HUES6 (cell line): ENCODE data around the gene NDUFB7.
"Not testable (repeated sequence)": the region's sequence is repeated elsewhere in the genome, so short reads cannot be mapped to it uniquely, and the experiment has no call there.

Experiments used
- H3K27ac ChIP-seq: 2 replicates; pipeline ENCODE4 v1.7.0; 2013; ENCODE audit warnings: low read depth, mild to moderate bottlenecking, low read length, inconsistent platforms
- H3K27me3 ChIP-seq: 2 replicates; pipeline ENCODE4 v1.6.1; 2013; ENCODE audit warnings: low read length; ENCODE audit not compliant: control insufficient read depth, insufficient read depth
- H3K36me3 ChIP-seq: 2 replicates; pipeline ENCODE4 v1.6.1; 2013; ENCODE audit warnings: low read length; ENCODE audit not compliant: control insufficient read depth, insufficient read depth
- H3K4me1 ChIP-seq: 2 replicates; pipeline ENCODE4 v1.6.1; 2013; ENCODE audit warnings: low read length; ENCODE audit not compliant: control insufficient read depth, insufficient read depth
- H3K4me3 ChIP-seq: 2 replicates; pipeline ENCODE4 v1.5.1; 2013; ENCODE audit warnings: low read depth, low read length
- H3K9ac ChIP-seq: one replicate; pipeline ENCODE4 v1.6.1; 2013; ENCODE audit warnings: mild to moderate bottlenecking, low read length
- H3K9me3 ChIP-seq: 2 replicates; pipeline ENCODE4 v1.6.1; 2013; ENCODE audit warnings: low read depth, low read length; ENCODE audit not compliant: control insufficient read depth, insufficient read depth

NDUFB7 gene

DNA sequence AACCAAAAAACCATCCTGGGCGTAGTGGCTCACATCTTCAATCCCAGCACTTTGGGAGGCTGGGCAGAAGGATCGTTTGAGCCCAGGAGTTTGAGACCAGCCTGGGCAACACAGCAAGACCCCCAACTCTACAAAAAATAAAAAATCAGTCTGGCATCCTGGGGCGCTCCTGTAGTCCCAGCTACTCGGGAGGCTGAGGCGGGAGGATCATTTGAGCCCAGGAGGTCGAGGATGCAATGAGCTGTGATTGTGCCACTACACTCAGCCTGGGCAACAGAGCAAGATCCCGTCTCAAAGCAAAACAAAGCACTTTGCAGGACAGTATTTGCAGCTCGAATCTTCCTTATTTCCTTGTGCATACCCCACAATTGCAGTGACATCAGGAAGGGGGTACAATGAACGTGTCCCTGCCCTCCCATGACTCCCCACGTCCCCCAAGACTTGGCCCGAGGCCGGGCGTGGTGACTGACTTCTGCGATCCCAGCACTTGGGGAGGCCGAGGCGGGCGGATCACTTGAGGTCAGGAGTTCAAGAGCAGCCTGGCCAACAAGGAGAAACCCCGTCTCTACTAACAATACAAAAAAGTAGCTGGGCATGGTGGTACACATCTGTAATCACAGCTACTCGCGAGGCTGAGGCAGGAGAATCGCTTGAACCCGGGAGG, 870 bp downstream of the NDUFB7 start:
- Histone ChIP-seq H3K36me3 (peaks cover 17% of the 10 kb centered on the region), H3K9me3 (no peaks in the 10 kb centered on the region), H3K9ac (peak overlapping the region; percentile 82), H3K27me3 (no peaks in the 10 kb centered on the region), H3K27ac (no peak overlapping the region), H3K4me3 (peak overlapping the region; percentile 86), H3K4me1 (peaks cover 2% of the 10 kb centered on the region; the same call in 1 of the 2 replicates)

DNA sequence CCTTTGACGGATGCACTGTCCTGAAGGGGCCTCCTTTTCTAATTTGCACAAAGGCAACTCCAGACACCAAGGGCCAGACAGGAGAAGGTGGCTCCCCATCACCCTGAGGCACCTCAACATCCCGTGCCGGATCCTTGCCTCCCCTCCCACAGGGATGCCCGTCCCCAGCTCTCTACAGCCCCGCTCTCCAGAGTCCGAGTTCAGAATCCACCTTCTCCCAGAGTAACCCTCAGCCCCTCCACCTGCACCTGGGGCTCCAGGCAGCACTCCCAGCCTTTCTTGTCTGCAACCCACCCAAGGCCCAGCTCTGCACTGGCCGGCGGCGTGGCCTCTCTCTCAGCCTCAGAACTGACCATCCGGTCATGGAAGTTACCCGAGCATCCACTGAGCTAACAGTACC, 4.8 kb downstream of the NDUFB7 start:
- H3K4me3 ChIP-seq, result no peak overlapping the region
- H3K36me3 ChIP-seq, result peaks cover 28% of the 10 kb centered on the region
- no peaks in the 10 kb centered on the region for H3K27me3 ChIP-seq
- no peak overlapping the region for H3K9ac ChIP-seq
- H3K27ac ChIP-seq, result no peak overlapping the region
- H3K9me3 ChIP-seq, result no peaks in the 10 kb centered on the region
- H3K4me1 ChIP-seq, result peaks cover 24% of the 10 kb centered on the region

DNA sequence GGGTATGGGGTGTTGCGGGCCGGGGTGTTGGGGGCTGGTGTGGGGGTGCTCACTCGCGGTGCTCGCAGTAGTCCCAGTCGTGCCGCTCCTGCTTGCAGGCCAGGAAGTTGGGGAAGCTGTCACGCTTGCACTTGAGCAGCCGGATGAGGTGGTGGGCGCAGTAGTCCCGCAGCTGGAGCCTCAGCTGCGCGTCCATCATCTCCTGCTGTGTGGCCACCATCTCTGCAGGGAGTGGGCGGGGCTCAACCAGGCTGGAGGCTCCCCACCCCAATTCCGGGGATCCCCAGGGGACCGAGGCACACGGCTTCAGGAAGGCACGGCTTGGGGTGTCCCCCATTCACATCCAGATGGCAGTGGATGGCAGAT, 5.2 kb downstream of the NDUFB7 start:
- Histone ChIP-seq H3K27me3 (no peaks in the 10 kb centered on the region), H3K36me3 (peaks cover 28% of the 10 kb centered on the region), H3K27ac (no peak overlapping the region), H3K9me3 (no peaks in the 10 kb centered on the region), H3K4me1 (peaks cover 27% of the 10 kb centered on the region), H3K9ac (no peak overlapping the region), H3K4me3 (no peak overlapping the region)

DNA sequence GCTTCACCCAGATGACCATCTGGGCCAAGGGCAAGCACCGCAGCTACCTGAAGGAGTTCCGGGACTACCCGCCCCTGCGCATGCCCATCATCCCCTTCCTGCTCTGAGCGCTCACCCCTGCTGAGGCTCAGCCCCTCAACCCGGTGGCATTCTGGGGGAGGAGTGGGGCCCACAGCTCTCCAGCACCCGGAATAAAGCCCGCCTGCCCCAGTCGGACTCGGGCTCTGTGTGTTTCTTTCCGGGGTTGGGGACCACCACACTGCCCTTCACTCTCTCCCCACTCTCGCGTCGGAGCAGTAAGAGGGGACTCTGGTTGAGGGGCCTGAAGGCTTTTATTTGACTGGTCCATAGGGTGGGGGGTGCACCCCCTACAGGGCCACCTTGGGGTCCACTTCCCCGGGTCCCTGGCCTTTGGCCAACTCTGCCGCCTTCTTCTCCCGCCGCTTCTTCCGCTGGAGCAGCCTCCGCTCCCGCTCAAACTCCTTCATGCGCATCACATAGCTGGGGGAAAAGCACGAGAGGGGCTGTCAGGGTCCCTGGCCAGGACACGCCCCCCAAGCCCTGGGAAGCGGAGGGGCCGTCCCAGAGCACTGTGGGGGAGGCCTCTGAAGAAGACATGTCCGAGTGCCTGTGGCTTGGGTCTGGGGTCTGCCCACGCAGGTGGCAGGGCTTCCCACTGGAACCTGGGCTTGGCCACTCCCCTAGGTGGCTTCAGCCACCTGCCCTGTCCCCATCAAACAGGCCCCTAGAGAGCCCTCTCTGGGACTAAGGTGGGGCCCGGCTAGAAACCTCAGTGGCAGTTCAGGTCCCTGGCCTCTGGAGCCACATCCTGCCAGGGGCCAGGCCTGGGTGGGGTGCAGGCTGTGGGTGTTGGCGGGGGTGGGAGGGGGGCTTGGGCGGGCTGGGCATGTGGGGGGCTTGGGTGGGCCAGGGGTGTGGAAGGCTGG, 5.8 kb downstream of the NDUFB7 start:
- Histone ChIP-seq H3K36me3 (peaks cover 28% of the 10 kb centered on the region), H3K9ac (no peak overlapping the region), H3K27ac (no peak overlapping the region), H3K27me3 (no peaks in the 10 kb centered on the region), H3K4me3 (no peak overlapping the region), H3K9me3 (no peaks in the 10 kb centered on the region), H3K4me1 (peaks cover 34% of the 10 kb centered on the region)

DNA sequence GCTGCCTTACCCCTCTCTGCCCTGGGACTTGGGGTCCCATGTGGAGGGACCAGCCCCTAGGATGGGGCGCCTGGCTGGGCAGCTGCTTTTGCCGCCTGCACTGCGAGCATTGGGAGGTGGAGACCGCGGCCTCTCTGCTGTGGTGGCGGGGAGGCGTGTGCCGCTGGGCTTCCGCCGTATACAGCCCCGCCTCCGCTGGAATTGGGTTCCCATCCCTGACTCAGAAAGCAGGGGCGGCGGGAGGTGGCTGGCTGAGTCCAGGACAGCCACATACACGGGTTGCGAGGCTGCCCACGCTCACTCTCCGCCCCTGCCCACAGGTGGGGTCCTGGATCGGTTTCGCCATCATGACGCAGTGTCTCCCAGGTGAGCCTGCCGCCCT, 6.6 kb downstream of the NDUFB7 start:
- no peaks in the 10 kb centered on the region for H3K9me3 ChIP-seq
- no peaks in the 10 kb centered on the region for H3K27me3 ChIP-seq
- H3K36me3 ChIP-seq, result peaks cover 28% of the 10 kb centered on the region
- H3K27ac ChIP-seq, result no peak overlapping the region
- H3K4me3 ChIP-seq, result no peak overlapping the region
- no peak overlapping the region for H3K9ac ChIP-seq
- H3K4me1 ChIP-seq, result peaks cover 41% of the 10 kb centered on the region

DNA sequence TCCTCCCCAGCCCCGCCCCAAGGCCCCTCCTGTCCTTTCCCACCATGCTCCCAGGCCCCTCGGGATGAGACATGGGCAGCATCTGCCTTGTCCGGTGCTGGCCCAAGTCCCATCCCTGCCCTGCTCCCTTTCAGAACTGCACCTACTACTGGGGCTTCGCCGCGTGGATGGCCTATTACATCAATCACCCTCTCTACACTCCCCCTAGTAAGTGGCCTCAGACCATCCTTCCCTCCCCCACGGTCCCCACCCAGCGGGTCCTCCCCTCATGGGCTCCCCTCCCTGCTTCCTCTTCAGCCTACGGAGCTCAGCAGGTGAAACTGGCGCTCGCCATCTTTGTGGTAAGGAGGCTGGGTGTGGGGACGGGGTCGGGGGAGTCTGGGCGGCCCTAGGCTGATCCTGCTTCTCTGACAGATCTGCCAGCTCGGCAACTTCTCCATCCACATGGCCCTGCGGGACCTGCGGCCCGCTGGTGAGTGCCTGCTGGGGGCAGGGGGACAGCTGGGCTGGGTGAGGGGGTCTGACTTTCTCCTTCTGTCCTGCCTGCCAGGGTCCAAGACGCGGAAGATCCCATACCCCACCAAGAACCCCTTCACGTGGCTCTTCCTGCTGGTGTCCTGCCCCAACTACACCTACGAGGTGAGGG, 7.1 kb downstream of the NDUFB7 start:
- peaks cover 47% of the 10 kb centered on the region for H3K4me1 ChIP-seq
- H3K9me3 ChIP-seq, H3K4me3 ChIP-seq, H3K27ac ChIP-seq, H3K27me3 ChIP-seq, H3K9ac ChIP-seq: not testable (repeated sequence)
- peaks cover 28% of the 10 kb centered on the region for H3K36me3 ChIP-seq

DNA sequence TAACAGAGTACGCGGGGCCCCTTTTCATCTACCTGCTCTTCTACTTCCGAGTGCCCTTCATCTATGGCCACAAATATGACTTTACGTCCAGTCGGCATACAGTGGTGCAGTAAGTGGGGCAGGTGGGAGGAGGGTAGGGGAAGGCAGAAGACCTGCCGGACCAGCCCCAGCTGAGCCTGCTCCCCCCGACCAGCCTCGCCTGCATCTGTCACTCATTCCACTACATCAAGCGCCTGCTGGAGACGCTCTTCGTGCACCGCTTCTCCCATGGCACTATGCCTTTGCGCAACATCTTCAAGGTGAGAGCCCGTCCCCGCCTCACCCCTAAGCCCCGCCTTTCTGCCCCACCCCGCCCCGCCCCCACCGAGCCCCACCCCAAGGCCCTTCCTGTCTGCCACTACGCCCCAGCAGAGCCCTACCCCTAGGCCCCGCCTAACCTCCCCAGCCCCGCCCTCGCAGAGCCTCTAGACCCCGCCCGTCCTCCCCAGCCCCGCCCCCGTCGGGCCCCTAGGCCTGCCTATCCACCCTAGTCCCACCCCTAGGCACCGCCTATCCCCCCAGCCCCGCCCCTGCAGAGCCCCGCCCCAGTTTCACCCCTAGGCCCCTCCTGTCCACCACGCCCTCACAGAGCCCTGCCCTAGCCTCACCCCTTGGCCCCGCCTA, 7.7 kb downstream of the NDUFB7 start:
- no peak overlapping the region for H3K4me3 ChIP-seq
- H3K9me3 ChIP-seq, result no peaks in the 10 kb centered on the region
- H3K4me1 ChIP-seq, result peaks cover 48% of the 10 kb centered on the region
- H3K27ac ChIP-seq, result no peak overlapping the region
- no peak overlapping the region for H3K9ac ChIP-seq
- H3K27me3 ChIP-seq, result no peaks in the 10 kb centered on the region
- H3K36me3 ChIP-seq, result peaks cover 28% of the 10 kb centered on the region

DNA sequence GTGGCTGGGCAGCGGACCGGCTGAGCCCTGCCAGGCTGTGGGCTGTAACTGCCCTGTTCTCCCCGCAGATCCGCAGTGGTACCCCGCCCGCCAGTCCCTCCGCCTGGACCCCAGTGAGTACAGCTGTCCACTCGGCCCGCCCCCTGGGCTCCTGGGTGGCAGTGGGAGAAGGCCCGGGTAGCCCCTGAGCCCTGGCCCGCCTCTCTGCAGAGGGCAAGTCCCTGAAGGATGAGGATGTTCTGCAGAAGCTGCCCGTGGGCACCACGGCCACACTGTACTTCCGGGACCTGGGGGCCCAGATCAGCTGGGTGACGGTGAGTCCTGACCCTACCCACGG, 8.3 kb downstream of the NDUFB7 start:
- Histone ChIP-seq H3K27me3 (no peaks in the 10 kb centered on the region), H3K9me3 (no peaks in the 10 kb centered on the region), H3K4me3 (no peak overlapping the region), H3K36me3 (peaks cover 28% of the 10 kb centered on the region), H3K4me1 (peaks cover 54% of the 10 kb centered on the region), H3K27ac (no peak overlapping the region), H3K9ac (no peak overlapping the region)

DNA sequence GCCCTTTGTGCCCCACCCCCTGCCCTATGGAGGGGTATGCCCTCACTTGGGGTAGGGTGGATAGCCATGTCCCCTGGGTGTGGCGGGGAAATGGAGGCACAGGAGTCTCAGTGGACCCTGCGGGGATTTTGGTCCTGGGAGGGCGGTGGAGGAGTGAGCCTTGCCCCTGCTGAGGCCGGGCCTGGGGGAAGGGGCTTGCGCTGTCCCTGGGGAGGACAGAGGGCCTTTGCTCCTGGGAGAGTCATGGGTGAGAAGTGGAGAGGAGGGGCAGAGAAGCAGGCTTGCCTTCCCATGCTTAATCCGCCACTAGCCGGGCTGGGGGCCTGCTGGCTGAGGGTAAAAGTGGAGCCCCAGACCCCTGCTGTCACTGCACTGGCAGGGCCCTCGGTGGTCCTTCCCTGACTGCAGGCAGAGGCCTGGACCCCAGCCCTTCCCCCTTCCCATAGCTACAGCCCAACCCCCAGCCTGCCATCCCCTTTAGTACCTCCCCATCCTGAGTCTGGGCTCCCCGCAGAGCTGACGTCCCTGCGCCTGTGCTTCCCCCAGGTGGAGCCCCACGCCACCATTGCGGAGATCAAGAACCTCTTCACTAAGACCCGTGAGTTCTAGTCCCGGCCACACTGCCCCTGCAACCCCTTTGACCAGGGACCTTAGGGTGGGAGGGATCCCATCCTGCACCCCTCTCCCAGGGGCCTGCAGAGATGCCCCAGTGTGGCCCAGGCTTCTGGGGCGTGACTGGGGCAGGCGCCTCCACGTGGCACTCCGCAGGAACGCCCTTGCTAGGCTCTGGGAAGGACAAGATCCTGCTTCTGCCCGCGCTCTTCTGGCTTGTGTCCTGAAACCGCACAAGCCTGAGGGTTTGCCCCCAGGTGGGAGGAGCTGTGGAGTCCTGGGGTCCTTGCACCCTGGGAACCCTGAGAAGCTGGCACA, 8.9 kb downstream of the NDUFB7 start:
- Histone ChIP-seq H3K27me3 (no peaks in the 10 kb centered on the region), H3K9me3 (no peaks in the 10 kb centered on the region), H3K4me3 (no peak overlapping the region), H3K9ac (peak overlapping the region; percentile 42), H3K36me3 (peaks cover 24% of the 10 kb centered on the region), H3K4me1 (peaks cover 60% of the 10 kb centered on the region), H3K27ac (peak overlapping the region; percentile 64; the same call in 1 of the 2 replicates)

DNA sequence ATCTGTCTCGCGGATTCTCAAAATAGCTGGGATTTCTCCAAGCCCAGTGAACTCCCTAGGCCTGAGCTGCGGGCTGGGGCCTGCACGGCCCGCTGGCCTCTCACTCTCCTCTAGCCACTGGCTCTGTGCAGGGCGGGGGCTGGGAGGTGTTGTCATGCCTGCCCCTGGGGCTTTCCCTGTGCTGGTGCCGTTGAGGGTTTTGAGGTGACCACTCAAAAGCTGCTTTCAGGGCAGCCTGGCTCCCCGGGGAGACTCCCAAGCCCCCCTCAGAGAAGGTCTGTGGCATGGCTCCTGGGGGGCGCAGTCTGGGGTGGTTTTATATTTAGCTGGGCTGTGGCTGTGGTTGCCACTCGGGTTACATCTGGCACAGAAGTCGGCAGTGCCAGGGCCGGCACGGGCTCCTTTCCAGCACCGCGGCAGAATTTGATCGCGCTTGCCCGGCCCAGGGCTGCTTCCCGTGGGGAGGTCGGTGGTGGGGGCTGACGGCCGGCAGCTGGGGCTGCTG, 10.0 kb downstream of the NDUFB7 start:
- no peaks in the 10 kb centered on the region for H3K9me3 ChIP-seq
- H3K4me1 ChIP-seq, result peaks cover 60% of the 10 kb centered on the region
- H3K27ac ChIP-seq, result peak overlapping the region; percentile 64; the same call in 1 of the 2 replicates
- no peak overlapping the region for H3K4me3 ChIP-seq
- H3K27me3 ChIP-seq, result no peaks in the 10 kb centered on the region
- H3K9ac ChIP-seq, result no peak overlapping the region
- H3K36me3 ChIP-seq, result peaks cover 16% of the 10 kb centered on the region
